ENCODE results near the gene ADNP.

ADNP gene

DNA sequence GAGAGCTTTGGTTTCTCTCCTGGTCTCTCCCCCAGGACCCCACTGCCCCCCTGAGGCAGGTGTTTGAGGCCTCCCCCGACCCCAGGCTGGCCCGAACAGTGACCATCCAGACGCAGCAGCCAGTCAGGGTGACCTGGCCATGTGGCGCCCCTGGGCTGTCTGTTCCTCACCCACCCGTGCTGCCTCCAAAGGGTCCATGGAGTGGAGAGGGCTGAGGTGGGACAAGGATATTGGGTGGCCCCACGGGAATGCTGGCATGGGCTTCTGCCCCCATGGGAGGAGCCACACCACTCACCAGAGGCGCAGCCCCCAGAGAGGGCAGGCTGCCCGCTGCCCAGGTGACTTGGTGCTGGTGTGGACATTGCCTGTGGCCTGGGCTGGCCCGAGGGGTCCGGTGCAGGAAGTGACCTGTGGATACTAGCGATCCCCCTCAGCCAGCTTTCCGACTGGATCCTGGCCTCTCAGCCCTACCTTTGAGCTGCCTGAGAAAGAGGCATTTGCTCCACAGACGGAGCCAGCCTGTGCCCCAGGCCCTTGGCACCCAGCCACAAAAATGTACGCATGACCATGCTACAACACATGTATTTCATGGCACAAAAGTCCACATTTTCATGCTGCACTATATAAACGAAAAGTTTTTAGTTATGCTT is 85.5 kb downstream of the ADNP start:
- Histone ChIP-seq H3K9me3 (no peaks in the 10 kb centered on the region), H3K27me3 (no peaks in the 10 kb centered on the region), H3K36me3 (no peaks in the 10 kb centered on the region), H3K4me1 (peaks cover 5% of the 10 kb centered on the region), H3K4me3 (ENCODE audit: low read depth, low read length) (no peak overlapping the region)
- TF ChIP-seq, protein P1, sequence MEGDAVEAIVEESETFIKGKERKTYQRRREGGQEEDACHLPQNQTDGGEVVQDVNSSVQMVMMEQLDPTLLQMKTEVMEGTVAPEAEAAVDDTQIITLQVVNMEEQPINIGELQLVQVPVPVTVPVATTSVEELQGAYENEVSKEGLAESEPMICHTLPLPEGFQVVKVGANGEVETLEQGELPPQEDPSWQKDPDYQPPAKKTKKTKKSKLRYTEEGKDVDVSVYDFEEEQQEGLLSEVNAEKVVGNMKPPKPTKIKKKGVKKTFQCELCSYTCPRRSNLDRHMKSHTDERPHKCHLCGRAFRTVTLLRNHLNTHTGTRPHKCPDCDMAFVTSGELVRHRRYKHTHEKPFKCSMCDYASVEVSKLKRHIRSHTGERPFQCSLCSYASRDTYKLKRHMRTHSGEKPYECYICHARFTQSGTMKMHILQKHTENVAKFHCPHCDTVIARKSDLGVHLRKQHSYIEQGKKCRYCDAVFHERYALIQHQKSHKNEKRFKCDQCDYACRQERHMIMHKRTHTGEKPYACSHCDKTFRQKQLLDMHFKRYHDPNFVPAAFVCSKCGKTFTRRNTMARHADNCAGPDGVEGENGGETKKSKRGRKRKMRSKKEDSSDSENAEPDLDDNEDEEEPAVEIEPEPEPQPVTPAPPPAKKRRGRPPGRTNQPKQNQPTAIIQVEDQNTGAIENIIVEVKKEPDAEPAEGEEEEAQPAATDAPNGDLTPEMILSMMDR (IDR thresholded peaks at IDR 0.05; ENCODE audit: low read depth, low read length), result no peak
- peak; percentile 73 for DNase-seq

DNA sequence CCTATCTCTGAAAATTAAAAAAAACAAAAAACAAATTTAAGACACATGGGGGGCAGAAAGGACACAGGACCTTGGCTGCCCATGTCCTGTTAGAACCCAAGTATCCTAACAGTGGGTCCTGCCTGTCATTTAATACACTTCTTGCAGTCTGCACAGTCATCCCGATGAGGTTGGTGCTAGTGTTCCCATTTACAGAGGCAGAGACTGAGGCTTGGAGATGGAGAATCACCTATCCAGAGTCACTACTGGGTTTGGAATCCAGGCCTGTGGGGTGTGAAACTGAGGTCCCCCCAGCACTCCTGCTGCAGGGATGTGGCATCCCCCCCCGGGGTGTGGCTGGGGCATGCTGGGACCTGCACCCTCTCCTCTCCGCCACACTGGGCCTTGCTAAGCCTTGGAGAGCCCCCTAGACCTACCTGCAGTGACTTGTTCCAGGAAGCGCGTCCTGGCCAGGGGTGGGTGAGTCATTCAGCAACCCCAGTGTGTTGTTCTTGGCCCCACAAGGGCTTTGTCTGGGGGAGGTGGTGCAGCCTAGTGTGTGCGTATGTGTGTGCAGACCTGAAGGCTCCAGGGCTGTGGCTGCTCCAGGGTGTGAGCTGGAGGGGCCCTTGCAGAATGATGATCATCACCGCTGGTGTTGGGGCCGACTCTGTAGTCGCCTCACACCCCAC is 86.7 kb downstream of the ADNP start:
- H3K4me1 ChIP-seq, result peaks cover 5% of the 10 kb centered on the region
- H3K4me3 ChIP-seq (ENCODE audit: low read depth, low read length), result no peak overlapping the region
- TF ChIP-seq, protein P1 (IDR thresholded peaks at IDR 0.05; ENCODE audit: low read depth, low read length), result no peak
- H3K9me3 ChIP-seq, result no peaks in the 10 kb centered on the region
- H3K27me3 ChIP-seq, result no peaks in the 10 kb centered on the region
- DNase-seq, result no peak
- H3K36me3 ChIP-seq, result no peaks in the 10 kb centered on the region

DNA sequence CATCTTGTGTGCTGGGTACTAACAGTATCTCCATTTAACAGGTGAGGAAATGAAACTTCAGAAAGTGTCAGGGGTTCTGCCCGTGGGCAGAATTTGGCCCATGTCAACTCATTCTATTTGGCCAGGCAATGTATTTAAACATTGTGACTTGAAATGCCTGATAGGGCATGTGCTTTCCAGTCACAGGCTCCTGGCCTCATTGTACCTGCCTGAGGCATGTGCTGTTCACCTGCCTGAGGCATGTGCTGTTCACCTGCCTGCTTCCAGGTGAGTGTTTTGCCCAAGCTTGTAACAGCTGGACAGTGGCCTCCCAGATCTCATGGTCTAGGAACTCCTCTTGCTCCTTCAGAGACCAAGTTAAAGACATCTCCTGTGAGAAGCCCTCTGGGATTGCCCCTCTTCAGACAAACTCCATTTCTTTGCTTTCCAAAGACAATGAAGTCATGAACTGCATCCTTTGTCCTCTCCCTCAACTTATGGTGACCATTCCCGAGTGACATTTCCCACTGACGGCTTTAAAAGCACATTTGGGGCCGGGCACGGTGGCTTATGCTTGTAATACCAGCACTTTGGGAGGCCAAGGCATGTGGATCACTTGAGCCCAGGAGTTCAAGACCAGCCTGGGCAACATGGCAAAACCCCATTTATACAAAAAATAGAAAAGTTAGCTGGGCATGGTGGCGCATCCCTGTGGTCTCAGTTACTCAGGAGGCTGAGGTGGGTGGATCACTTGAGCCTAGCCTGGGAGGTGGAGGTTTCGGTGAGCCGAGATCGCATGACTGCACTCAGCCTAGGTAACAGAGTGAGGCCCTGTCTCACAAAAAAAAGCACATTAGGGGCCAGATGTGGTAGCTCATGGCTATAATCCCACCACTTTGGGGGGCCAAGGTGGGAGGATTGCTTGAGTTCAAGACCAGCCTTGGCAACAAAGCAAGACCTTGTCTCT is 87.6 kb downstream of the ADNP start:
- no peak for DNase-seq
- no peaks in the 10 kb centered on the region for H3K27me3 ChIP-seq
- no peaks in the 10 kb centered on the region for H3K9me3 ChIP-seq
- no peaks in the 10 kb centered on the region for H3K36me3 ChIP-seq
- TF ChIP-seq, protein P1 (IDR thresholded peaks at IDR 0.05; ENCODE audit: low read depth, low read length), result no peak
- H3K4me3 ChIP-seq (ENCODE audit: low read depth, low read length), result no peak overlapping the region
- peaks cover 5% of the 10 kb centered on the region for H3K4me1 ChIP-seq

DNA sequence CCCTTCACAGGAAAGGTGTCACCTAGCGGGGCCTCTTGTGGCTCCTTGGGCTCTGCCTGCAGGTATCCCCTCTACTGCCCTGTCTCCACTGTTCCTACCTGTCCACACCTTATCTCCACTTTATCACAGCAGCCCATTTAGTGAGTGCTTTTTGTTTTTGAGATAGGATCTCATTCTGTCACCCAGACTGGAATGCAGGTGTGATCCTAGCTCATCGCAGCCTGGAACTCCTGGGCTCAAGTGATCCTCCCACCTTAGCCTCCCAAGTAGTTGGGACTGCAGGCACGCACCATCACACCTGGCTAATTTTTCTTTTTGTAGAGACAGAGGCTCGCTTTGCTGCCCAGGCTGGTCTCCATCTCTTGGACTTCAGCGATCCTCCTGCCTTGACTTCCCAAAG is 88.4 kb downstream of the ADNP start:
- no peaks in the 10 kb centered on the region for H3K36me3 ChIP-seq
- no peaks in the 10 kb centered on the region for H3K9me3 ChIP-seq
- TF ChIP-seq, protein P1 (IDR thresholded peaks at IDR 0.05; ENCODE audit: low read depth, low read length), result no peak
- H3K4me1 ChIP-seq, result peaks cover 5% of the 10 kb centered on the region
- no peak overlapping the region for H3K4me3 ChIP-seq (ENCODE audit: low read depth, low read length)
- H3K27me3 ChIP-seq, result no peaks in the 10 kb centered on the region
- no peak for DNase-seq

Measured in BE2C (cell line).